H1 (cell line): ENCODE data around the gene APOL2. TPM values are rescaled to one million over a fixed set of nuclear protein-coding genes. Genes with fewer than 3 reads are reported as not detected.

Experiments used
- BCL11A ChIP-seq, 2 experiments: IDR thresholded peaks; one replicate each; pipeline ENCODE4 v1.6.1; 2011; ENCODE audit warnings: low read depth in 2 of 2, low read length in 2 of 2, mild to moderate bottlenecking in 2 of 2
- FOSL1 ChIP-seq: IDR thresholded peaks from 2 replicates; pipeline ENCODE4 v1.6.1; 2011; ENCODE audit warnings: mild to moderate bottlenecking, low read depth, low read length, moderate library complexity; ENCODE audit not compliant: insufficient read depth
- SAP30 ChIP-seq: fragments of 300-600 bp; sonication (generic); IDR thresholded peaks from 2 replicates; pipeline ENCODE4 v1.7.1; 2012; ENCODE audit warnings: low read length, moderate library complexity, mild to moderate bottlenecking, inconsistent platforms; ENCODE audit not compliant: insufficient read depth, insufficient replicate concordance
- SUZ12 ChIP-seq: fragments of 200-600 bp; sonication (generic); IDR thresholded peaks from 2 replicates; pipeline ENCODE4 v1.6.1; 2012; ENCODE audit warnings: mild to moderate bottlenecking, inconsistent platforms, low read length, moderate library complexity, mixed read lengths
- polyA plus RNA-seq, 7 experiments: library from polyadenylated mRNA; depleted of rRNA in 3 of 7; stranded (reverse) in 5 of 7; unstranded in 2 of 7; fragments of >200 nt in 5 of 7; fragments of 200-250 nt in 2 of 7; gene quantifications; 1 replicate in 5 of 7; 2 replicates in 1 of 7; 4 replicates in 1 of 7; pipeline versions ENCODE4 v1.2.1 to v1.2.3, GENCODE V29; 2011 to 2013; ENCODE audit warnings: missing spikeins in 2 of 7, mixed read lengths in 2 of 7
- total RNA-seq: library from RNA; stranded (reverse); fragmentation: NEBNext Ultra II Directional; extraction: Animal tissue kit (Norgen Biotek cat#: 25700); gene quantifications from 2 replicates; pipeline ENCODE4 v1.2.1, GENCODE V29; 2021
- TF ChIP-seq, protein P1 (sequence below): IDR thresholded peaks from 2 replicates; pipeline ENCODE4 v1.6.1; 2012; ENCODE audit warnings: inconsistent platforms

Gene APOL2
- total and polyA plus RNA-seq, 2 of the 8 experiments (the other 6 are each of a cell fraction or from before 2014, with no cell fraction given) = 8.1 to 11.0 TPM

GRCh38 chr22:36196254-36197064 is 42.9 kb downstream of the APOL2 start (continued):
- TF ChIP-seq SAP30 = no peak
- TF ChIP-seq, protein P1, sequence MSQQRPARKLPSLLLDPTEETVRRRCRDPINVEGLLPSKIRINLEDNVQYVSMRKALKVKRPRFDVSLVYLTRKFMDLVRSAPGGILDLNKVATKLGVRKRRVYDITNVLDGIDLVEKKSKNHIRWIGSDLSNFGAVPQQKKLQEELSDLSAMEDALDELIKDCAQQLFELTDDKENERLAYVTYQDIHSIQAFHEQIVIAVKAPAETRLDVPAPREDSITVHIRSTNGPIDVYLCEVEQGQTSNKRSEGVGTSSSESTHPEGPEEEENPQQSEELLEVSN = no peak
- TF ChIP-seq BCL11A (IDR thresholded peaks at IDR 0.05; ENCODE audit: low read depth in 2 of 2, low read length in 2 of 2) = no peak
- no peak for TF ChIP-seq FOSL1
- TF ChIP-seq SUZ12 = no peak
